G401 (cell line): ENCODE results near the gene ENO2. TPM values are rescaled to one million over a fixed set of nuclear protein-coding genes. Genes with fewer than 3 reads are reported as not detected.
"Not testable (repeated sequence)": the region's sequence is repeated elsewhere in the genome, so short reads cannot be mapped to it uniquely, and the experiment has no call there.

ENCODE experiments used
- DNase-seq: peaks from one replicate; pipeline ENCODE4 v3.0.0-alpha.2; 2015; ENCODE audit warnings: low spot score
- in situ Hi-C: cut with HindIII; loops from 2 replicates; pipeline ENCODE4 v1.10.0; 2016; ENCODE audit warnings: low sequenced_read_pairs, mixed read lengths
- total RNA-seq: library from RNA; depleted of rRNA; stranded (reverse); fragments of >200 nt; shearing (Covaris generic); gene quantifications from 2 replicates; pipeline ENCODE4 v1.2.3, GENCODE V29; 2014

The ENO2 gene
- total RNA-seq, 1 experiment from 2014 or later, result 13.2 TPM

GRCh38 chr12:6905414-6906040 lies 8.9 kb upstream of the ENO2 start:
- in situ Hi-C loops, result no loop called here
- no peak for DNase-seq

- in situ Hi-C loops, DNase-seq: not testable (repeated sequence)
Observed at GRCh38 chr12:6908141-6908540, 6.2 kb upstream of the ENO2 start.

DNA sequence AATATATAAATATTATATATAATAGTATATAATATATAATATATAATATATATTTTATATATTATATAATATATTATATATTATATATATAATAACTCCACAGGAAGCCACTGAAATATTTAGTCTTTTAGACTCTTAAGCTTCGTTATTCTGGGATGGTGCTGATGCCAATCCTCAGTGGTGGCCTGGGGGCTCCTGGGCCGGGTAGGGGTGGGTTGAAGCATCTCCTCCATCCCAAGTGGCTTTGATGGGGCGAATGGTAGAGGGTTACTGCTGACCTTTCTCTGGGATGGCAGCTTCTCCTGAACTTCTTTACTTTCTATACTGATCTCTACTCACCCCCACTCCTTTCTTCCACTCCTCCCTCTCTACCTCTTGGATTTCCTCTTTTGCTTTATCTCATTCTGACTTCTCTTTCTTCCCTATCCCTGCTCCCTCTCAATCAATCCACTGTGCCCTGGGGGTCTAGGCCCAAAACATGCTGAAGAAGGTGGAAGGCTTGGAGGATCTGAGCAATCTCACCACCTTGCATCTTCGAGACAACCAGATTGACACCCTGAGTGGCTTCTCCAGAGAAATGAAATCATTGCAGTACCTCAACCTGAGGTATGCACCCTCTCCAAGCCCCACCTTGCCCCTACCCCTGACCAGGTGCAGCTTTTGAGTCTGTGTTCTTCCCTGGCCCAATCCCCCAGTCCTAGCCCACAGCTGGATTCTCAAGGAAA lies 4.8 kb upstream of the ENO2 start:
- in situ Hi-C loops, result no loop called here
- no peak for DNase-seq

DNA sequence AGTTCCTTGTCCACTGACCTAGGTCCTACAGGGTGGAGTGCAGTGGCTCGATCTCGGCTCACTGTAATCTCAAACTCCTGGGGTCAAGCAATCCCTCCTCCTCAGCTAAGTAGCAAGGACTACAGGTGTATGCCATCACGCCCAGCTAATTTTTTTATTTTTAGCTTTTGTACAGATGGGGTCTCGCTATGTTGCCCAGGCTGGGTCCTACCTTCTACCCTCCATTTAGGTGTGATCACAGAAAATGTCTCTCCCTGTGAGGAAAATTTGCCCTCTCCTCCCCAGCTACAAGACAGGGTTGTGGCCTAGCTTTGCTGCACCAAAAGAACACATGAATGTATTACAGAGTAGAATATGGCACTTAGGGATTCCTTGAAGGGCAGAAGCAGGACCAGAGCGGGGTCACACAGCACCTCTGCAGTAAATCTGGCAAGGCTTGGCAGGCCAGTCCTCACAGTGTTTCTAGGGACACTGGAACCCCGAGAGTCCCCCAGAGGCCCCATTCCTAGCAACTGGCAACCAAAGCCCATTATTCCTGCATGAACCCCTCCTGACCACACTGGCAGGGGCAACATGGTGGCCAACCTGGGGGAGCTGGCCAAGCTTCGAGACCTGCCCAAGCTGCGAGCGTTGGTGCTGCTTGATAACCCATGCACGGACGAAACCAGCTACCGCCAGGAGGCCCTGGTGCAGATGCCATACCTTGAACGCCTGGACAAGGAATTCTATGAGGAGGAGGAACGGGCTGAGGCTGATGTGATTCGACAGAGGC lies 2.0 kb upstream of the ENO2 start:
- DNase-seq, result no peak

DNA sequence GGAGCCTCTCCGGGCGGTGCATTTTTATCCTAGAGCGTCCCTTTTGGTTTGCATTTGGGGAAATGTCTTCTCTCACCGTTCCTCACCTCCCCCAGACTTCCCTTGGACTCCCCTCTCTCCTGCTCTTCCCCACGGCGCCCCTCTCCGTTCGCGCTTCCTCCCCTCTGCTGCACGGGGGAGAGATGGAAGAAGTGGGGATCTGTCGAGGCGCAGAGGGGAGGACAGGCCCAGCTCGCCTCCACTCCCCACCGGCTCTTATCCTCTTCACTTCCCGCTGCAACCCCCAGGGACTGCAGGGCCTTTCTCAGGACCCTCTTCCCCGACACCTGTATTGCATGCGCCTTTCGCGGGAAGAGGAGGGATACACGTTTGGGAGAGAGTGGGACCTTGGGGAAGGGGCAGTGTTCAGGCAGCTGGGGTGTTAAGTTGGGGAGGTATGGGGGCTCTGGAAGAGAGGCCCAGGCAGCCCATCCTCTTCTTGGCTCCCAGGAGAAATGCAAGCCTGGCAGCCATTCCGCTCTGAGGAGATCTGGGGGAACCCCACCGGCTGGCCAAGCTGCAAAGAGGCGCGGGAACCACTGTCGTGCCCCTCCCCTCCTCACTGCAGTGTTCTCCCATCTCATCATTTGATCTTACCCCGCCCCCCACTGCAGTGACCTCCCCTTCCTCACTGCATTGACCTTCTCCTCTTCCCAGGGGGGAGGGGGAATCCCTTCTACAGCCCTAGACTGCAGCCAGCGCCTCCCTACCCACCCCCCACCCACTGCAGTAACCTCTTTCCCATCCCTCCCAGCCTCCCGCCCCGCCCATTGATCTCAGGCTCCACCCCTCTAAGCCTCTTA lies 788 bp downstream of the ENO2 start:
- in situ Hi-C loops, result no loop called here
- DNase-seq, result peak; percentile 64

More for the DNA sequence above, 2.0 kb upstream of the ENO2 start:
- in situ Hi-C loops, result no loop called here

DNA sequence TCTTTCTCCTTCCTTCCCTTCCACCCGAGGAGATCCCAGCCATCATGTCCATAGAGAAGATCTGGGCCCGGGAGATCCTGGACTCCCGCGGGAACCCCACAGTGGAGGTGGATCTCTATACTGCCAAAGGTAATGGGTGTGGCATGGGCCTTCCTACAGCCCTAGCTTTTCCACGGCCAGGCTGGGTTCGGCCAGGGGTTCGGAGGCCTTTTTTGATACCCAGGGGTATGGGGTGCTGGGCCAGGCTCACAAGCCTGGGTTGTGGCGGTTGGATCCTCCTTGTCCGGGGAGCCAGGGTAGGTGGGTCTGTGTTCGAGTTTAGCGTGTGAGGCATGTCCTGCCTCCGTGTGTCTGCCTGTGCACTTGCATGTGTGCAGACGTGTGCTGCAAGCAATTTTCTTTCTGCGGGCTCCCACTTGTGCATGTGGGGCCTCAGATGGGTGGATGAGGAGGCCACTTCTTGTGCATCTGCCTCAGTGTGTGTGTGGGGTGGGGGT lies 1.5 kb downstream of the ENO2 start:
- no peak for DNase-seq
- in situ Hi-C loops, result no loop called here

DNA sequence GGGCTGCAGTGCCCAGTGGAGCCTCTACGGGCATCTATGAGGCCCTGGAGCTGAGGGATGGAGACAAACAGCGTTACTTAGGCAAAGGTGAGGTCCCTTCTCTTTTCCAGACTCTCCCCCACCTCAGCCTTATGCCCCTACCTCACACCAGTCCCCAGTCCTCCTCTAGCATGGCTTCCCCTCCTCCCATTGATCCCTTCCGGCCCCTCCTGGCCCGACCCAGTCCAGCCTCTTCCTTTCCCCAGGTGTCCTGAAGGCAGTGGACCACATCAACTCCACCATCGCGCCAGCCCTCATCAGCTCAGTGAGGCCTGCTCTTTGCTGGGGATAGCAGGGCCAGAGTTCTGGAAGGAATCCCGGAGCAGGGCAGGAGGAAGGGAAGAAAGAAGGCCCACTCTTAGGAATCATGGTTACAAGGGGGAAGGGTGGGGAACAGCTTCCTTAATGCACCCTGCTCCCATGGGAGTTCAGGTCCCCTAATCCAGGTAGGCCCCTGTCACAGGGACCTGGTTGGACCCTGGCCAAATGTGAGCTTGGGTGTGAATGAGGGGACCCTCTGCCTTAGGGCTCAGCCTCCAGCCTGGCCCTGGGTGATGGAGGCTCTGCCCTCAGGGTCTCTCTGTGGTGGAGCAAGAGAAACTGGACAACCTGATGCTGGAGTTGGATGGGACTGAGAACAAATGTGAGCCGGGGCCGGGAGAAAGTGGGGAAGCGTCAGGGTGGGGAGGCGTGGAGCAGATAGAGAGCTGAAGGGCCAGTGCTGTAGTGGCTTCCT lies 2.2 kb downstream of the ENO2 start:
- DNase-seq, result no peak
- in situ Hi-C loops, result no loop called here

DNA sequence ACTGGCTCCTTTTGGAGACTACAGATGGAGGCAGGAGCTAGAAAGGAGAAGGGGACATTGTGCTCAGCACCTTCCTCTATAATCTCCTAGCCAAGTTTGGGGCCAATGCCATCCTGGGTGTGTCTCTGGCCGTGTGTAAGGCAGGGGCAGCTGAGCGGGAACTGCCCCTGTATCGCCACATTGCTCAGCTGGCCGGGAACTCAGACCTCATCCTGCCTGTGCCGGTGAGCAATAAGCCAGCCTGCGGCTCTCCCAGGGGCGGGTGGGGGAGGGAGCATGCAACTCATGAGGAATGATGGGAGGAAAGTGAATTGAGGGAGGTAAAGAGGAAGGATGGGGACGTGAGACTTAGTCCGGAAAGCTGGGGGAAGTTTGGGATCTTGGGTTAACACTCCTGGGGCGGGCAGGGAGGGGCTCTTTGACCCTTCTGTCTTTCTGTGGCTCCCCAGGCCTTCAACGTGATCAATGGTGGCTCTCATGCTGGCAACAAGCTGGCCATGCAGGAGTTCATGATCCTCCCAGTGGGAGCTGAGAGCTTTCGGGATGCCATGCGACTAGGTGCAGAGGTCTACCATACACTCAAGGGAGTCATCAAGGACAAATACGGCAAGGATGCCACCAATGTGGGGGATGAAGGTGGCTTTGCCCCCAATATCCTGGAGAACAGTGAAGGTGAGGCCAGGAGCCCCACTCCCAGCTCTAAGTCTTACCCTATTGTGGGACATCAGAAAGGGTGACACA lies 3.3 kb downstream of the ENO2 start:
- DNase-seq, result no peak
- in situ Hi-C loops, result no loop called here

DNA sequence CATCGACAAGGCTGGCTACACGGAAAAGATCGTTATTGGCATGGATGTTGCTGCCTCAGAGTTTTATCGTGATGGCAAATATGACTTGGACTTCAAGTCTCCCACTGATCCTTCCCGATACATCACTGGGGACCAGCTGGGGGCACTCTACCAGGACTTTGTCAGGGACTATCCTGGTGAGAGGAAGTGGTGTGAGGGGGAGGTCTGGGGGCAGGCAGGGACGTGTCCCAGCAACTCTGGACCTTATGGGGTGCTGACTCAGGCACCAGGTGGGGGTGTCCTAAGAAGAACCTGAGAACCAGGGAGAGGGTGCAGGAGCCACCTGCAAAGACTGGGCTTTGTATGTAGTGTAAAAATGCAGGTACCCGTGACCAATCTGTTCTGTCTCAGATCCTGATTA lies 5.2 kb downstream of the ENO2 start:
- in situ Hi-C loops, result no loop called here
- no peak for DNase-seq

- DNase-seq, result no peak
- in situ Hi-C loops, result no loop called here
Observed at GRCh38 chr12:6921539-6921938, 7.2 kb downstream of the ENO2 start.

GRCh38 chr12:6921996-6922946 lies 7.9 kb downstream of the ENO2 start:
- in situ Hi-C loops, result no loop called here
- no peak for DNase-seq

DNA sequence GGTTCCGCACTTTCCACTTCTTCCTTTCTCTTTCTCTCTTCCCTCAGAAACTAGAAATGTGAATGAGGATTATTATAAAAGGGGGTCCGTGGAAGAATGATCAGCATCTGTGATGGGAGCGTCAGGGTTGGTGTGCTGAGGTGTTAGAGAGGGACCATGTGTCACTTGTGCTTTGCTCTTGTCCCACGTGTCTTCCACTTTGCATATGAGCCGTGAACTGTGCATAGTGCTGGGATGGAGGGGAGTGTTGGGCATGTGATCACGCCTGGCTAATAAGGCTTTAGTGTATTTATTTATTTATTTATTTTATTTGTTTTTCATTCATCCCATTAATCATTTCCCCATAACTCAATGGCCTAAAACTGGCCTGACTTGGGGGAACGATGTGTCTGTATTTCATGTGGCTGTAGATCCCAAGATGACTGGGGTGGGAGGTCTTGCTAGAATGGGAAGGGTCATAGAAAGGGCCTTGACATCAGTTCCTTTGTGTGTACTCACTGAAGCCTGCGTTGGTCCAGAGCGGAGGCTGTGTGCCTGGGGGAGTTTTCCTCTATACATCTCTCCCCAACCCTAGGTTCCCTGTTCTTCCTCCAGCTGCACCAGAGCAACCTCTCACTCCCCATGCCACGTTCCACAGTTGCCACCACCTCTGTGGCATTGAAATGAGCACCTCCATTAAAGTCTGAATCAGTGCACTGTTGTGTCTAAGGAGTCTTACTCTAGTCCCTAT lies 8.8 kb downstream of the ENO2 start:
- DNase-seq, result no peak
- in situ Hi-C loops, result no loop called here

DNA sequence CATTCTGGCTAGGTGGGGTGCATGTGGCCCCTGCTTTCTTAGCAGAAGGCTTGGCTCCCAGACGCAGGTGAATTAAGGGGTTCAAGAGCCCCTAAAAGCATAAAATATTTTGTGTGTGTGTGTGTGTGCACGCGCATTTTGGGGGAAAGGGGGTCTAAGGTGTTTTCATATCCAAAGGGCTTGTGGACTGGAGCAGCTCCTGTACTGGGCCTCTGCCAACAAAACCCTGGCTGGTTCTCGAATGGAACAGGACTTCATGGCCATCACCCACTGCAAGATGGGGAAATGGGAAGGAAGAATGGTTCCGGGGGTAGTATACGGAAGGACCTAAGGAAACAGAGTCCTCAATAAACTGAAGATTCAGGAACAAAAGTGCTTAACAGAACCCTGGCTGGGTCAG lies 9.5 kb downstream of the ENO2 start:
- in situ Hi-C loops, result no loop called here
- peak; percentile 57 for DNase-seq

- DNase-seq, result no peak
- in situ Hi-C loops, result no loop called here
Observed at GRCh38 chr12:6925239-6925539, 10.8 kb downstream of the ENO2 start.

GRCh38 chr12:6925540-6926279 lies 11.3 kb downstream of the ENO2 start:
- peak; percentile 94 for DNase-seq
- in situ Hi-C loops, result no loop called here
